Right lobe of liver (tissue), 4 donors: Measurements from ENCODE around the gene FBXW11.

Experiments
- CTCF ChIP-seq, 4 donors: fragments of 200-600 bp in 3 of 4; fragments of 450-650 bp in 1 of 4; IDR thresholded peaks; one replicate each; pipeline versions ENCODE4 v1.5.1 to v1.8.0; 2016 to 2022; ENCODE audit warnings: antibody characterized with exemption in 4 of 4, mild to moderate bottlenecking in 2 of 4
- POLR2A ChIP-seq: fragments of 450-650 bp; IDR thresholded peaks from one replicate; pipeline ENCODE4 v1.6.1; 2017; ENCODE audit warnings: antibody characterized with exemption, mild to moderate bottlenecking
- donor health status: DM: no; HTN: no; CAD: no.
- donor health status: DM: no; HTN: no; CAD: no.
- donor health status: DM: no; HTN: yes; CAD: no.

GRCh38 chr5:171969288-171969880 is 37.1 kb downstream of the FBXW11 start:
- TF ChIP-seq CTCF (IDR thresholded peaks at IDR 0.05) (no peak), POLR2A (no peak)
